GM12873 (cell line): Measurements from ENCODE around the gene MORN1.

Experiments used
- TF ChIP-seq, protein P1 (sequence below): IDR thresholded peaks from 2 replicates; pipeline ENCODE4 v1.5.1; 2012; ENCODE audit warnings: low read depth, mild to moderate bottlenecking, moderate library complexity, low read length, control low read depth; ENCODE audit not compliant: insufficient read depth; ENCODE audit errors: missing control alignments

Gene MORN1

DNA sequence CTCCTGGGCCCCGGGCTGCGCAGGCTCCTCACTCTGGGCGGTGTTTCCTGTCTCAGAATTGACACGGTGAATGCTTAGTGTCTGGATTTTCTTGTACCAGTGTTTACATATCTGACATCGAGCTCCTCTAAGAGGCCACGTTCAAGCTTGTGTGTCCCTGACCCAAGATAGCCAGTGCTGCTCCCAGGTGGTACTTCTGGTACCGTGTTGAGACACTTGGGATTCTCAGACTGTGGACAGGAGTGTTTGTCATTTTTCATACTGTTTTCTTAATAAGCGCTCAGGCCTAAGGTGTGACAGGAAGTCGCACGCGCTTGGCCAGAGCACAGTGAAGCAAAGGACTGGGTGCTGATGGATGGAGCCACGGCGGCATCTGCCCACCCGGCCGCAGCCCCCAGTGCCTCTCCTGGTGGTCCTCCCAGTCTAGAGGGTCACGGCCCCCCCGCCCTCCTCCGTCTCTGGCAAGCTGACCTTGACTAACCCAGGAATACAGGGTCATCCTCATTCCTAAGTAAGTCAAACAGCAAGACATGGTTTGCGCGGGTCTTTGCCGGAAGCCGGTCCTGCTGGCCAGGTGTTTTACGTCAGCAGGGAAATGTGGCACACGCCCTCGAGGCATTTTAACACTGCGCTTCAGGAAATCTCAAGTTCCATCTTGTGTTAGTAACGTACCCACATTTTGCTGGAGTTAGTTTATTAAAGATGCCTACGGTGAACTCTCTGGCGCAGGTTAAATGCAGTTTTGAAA, 13.0 kb upstream of the MORN1 start:
- TF ChIP-seq, protein P1, sequence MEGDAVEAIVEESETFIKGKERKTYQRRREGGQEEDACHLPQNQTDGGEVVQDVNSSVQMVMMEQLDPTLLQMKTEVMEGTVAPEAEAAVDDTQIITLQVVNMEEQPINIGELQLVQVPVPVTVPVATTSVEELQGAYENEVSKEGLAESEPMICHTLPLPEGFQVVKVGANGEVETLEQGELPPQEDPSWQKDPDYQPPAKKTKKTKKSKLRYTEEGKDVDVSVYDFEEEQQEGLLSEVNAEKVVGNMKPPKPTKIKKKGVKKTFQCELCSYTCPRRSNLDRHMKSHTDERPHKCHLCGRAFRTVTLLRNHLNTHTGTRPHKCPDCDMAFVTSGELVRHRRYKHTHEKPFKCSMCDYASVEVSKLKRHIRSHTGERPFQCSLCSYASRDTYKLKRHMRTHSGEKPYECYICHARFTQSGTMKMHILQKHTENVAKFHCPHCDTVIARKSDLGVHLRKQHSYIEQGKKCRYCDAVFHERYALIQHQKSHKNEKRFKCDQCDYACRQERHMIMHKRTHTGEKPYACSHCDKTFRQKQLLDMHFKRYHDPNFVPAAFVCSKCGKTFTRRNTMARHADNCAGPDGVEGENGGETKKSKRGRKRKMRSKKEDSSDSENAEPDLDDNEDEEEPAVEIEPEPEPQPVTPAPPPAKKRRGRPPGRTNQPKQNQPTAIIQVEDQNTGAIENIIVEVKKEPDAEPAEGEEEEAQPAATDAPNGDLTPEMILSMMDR = no peak

DNA sequence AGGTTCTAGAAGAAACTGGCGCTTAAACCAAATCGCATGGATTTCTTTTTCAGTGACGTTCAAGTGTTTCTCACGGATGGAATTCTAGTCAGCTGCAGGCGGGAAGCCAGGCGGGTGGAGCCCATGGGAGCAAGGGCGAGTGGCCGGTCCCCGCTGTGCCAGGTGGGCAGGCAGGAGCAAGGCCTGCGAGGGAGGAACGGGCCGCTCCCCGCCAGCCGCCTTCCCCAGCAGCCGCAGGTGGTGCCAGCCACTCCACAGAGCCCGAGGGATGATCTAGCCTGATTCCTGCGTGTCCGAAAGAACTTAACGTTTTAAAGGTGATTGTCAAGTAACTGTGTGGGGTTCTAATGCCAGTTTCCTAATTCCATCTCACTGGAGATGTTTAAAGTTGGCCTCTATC, 11.9 kb upstream of the MORN1 start:
- TF ChIP-seq, protein P1 = no peak

DNA sequence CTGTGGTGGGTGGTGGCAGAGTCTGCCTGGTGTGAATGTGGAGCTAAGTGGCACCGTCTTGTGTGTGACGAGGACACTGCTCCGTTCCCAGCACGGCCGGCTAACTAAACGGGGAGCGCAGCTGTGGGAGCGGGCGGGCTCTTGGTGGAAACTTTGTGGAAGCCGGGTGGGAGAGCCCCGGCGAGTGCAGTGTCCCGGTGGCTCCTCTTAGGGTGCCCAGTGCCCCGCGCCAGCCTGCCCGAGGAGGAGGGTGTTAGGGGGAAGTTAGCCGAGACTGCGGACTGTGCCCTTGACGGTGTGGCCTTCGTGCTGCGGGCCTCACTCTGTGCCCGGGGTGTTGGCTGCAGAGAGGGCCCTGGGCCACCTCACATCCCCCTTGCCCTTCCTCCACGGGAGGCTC, 11.1 kb upstream of the MORN1 start:
- TF ChIP-seq, protein P1 = no peak

DNA sequence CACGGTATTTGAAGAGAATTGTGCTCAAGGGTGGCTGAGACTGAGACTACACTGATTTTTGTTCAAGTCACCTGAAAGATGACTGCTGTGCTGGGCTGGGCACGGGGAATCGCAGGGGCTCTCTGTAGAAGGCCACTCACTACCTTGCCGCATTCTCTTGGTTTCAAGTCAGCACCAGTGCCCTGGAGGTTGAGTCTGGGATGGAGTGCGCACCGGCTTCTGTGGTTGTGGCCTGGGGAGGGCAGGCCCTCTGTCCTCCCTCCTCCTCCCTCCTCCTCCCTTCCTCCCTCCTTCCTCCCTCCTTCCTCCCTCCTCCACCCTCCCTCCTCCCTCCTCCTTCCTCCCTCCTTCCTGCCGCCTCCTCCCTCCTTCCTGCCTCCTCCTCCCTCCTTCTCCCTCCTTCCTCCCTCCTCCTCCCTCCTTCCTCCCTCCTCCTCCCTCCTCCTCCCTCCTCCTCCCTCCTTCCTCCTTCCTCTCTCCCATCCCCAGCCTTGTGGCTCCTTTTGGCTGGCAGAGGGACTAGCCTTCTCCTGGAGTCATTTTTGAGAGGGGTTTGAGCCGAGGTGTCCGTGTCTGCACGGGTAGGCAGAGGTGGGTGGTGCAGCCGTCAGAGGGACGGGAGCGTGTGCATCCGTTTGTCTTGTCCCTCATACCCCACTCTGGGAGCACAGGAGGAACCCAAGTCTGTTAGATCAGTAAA, 9.7 kb upstream of the MORN1 start:
- TF ChIP-seq, protein P1 = no peak

DNA sequence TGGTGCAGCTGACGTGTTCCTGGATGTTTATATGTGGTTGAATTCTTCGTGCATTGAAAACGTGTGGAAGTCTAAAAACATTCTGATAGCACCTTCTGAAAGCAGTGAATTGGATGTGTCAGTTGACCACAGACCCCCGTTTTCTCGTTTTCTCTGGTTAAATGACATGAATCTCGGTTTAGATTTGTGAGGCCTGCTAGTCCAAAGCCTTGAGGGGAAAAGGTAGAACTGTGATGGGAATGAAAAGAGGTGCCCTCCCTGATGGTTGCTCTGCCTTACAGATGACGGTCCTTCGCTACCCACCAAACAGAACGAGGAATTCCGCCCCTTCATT, 9.2 kb upstream of the MORN1 start:
- TF ChIP-seq, protein P1 = no peak

DNA sequence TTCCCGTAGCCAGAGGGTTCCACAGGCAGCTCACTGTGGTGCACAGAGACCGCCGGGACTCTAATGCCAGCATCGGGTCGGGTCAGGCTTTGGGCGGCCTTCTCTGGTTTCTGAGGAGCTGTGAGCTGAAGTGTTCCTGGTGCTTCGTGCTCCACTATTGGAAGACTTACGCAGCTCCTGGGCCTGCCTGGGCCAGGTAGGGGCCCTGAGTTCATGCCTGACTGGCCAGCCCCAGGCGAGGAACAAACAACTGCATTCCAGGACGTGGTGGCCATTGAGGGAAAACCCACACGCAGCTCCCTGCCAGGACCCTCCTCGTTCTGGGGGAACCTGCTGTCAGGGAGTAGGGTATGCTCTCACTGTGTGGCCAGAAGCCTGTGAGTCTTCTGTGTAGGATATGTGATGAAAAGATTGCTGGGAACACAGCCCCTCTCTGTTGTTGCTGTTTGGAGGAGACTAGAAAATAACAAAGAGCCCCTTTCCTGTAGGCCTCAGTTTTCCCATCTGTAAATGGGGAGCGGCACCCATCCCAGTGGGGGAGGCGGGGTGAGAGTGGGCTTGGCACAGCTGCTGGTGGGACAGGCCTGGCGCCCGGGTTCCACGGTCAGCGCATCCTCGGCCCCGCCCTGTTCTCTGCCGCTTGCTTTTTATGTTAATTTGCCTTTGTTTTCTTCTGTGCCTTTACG, 8.7 kb upstream of the MORN1 start:
- TF ChIP-seq, protein P1 = no peak

DNA sequence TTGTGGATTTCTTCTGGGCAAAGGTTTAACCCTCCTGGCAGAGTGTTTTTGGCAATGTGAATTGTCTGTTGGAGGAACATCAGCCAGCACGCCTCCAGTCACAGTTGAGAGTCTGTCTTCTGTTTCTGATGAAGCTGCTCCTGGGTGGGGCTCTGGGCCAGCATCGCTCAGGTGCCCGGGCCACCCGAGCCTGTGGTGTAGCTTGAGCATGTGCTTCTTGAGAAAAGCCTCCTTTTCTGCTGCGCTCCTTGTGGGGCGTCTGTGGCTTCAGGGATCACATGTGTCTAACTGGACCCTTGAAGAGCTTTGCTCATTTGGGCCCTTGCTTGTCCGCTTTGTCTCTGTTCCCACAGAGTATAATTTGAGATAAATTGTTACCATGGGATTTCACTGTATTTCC, 7.5 kb upstream of the MORN1 start:
- TF ChIP-seq, protein P1 = no peak
